Measurements from ENCODE around the gene CCNF.

Gene CCNF

GRCh38 chr16:2420035-2420434 lies 9.2 kb upstream of the CCNF start:
- TF ChIP-seq, protein P1, sequence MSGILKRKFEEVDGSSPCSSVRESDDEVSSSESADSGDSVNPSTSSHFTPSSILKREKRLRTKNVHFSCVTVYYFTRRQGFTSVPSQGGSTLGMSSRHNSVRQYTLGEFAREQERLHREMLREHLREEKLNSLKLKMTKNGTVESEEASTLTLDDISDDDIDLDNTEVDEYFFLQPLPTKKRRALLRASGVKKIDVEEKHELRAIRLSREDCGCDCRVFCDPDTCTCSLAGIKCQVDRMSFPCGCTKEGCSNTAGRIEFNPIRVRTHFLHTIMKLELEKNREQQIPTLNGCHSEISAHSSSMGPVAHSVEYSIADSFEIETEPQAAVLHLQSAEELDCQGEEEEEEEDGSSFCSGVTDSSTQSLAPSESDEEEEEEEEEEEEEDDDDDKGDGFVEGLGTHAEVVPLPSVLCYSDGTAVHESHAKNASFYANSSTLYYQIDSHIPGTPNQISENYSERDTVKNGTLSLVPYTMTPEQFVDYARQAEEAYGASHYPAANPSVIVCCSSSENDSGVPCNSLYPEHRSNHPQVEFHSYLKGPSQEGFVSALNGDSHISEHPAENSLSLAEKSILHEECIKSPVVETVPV (CRISPR knock-in tag; IDR thresholded peaks at IDR 0.05), result no peak
- TF ChIP-seq ARNTL (CRISPR knock-in tag; IDR thresholded peaks at IDR 0.05; ENCODE audit: borderline replicate concordance, low read depth) (no peak), OSR1 (CRISPR knock-in tag; IDR thresholded peaks at IDR 0.05) (no peak)
- TF ChIP-seq, protein P2, sequence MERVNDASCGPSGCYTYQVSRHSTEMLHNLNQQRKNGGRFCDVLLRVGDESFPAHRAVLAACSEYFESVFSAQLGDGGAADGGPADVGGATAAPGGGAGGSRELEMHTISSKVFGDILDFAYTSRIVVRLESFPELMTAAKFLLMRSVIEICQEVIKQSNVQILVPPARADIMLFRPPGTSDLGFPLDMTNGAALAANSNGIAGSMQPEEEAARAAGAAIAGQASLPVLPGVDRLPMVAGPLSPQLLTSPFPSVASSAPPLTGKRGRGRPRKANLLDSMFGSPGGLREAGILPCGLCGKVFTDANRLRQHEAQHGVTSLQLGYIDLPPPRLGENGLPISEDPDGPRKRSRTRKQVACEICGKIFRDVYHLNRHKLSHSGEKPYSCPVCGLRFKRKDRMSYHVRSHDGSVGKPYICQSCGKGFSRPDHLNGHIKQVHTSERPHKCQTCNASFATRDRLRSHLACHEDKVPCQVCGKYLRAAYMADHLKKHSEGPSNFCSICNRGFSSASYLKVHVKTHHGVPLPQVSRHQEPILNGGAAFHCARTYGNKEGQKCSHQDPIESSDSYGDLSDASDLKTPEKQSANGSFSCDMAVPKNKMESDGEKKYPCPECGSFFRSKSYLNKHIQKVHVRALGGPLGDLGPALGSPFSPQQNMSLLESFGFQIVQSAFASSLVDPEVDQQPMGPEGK (CRISPR knock-in tag; IDR thresholded peaks at IDR 0.05; ENCODE audit: borderline replicate concordance), result no peak
- ATAC-seq, result no peak

- ATAC-seq, result no peak
- TF ChIP-seq, protein P3, sequence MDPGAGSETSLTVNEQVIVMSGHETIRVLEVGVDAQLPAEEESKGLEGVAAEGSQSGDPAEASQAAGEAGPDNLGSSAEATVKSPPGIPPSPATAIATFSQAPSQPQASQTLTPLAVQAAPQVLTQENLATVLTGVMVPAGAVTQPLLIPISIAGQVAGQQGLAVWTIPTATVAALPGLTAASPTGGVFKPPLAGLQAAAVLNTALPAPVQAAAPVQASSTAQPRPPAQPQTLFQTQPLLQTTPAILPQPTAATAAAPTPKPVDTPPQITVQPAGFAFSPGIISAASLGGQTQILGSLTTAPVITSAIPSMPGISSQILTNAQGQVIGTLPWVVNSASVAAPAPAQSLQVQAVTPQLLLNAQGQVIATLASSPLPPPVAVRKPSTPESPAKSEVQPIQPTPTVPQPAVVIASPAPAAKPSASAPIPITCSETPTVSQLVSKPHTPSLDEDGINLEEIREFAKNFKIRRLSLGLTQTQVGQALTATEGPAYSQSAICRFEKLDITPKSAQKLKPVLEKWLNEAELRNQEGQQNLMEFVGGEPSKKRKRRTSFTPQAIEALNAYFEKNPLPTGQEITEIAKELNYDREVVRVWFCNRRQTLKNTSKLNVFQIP (CRISPR knock-in tag; IDR thresholded peaks at IDR 0.05; ENCODE audit: borderline replicate concordance, low read depth), result no peak
- no peak for TF ChIP-seq TOX (CRISPR knock-in tag; IDR thresholded peaks at IDR 0.05; ENCODE audit: borderline replicate concordance)
- TF ChIP-seq GLIS3 (CRISPR knock-in tag; IDR thresholded peaks at IDR 0.05), result no peak
- TF ChIP-seq ZC3H10 (CRISPR knock-in tag; IDR thresholded peaks at IDR 0.05), result no peak
- no peak for TF ChIP-seq ZNF70 (CRISPR knock-in tag; IDR thresholded peaks at IDR 0.05)
- no peak for TF ChIP-seq ZNF565 (CRISPR knock-in tag; conservative IDR thresholded peaks at IDR 0.05; ENCODE audit: low read depth)
These were observed 7.0 kb upstream of the CCNF start for GRCh38 chr16:2422123-2422867.

DNA sequence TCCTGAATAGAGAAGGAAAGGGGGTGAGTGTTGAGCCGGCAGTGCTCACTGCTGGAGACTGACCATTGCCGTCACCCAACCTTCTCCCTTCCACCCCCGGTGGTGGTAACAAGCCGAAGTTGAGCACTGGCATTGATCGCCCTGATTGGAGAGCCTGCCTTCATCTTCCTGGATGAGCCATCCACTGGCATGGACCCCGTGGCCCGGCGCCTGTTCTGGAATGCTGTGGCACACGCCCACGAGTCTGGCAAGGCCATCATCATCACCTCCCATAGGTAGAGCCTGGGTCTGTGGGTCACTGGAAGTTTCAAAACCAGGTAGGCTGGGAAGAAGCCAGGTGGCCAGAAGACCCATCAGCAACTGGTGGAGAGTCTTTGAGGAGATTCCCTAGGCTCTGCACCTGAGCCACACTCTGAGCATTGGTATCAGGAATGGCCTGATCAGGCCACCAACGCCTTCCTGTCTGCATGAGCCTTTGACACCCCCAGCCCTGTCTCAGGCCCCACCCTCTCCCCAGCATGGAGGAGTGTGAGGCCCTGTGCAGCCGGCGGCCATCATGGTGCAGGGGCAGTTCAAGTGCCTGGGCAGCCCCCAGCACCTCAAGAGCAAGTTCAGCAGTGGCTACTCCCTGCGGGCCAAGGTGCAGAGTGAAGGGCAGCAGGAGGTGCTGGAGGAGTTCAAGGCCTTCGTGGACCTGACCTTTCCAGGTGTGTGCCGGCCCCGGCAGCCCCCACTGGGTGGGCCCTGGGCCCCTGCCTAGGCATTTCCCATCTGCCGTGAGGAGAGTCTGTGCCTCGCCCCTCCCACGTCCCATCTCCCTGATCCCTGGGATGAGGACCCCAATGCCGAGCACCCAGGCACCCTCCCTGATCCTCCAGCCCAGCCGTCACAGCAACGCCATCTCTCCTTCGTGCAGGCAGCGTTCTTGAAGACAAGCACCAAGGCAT lies 4.9 kb upstream of the CCNF start:
- no peak for ATAC-seq
- TF ChIP-seq SNAI2 (CRISPR knock-in tag; IDR thresholded peaks at IDR 0.05), result no peak

GRCh38 chr16:2425008-2425518 lies 4.2 kb upstream of the CCNF start:
- TF ChIP-seq ZFP3 (CRISPR knock-in tag; IDR thresholded peaks at IDR 0.05), result no peak
- TF ChIP-seq PPARA (CRISPR knock-in tag; IDR thresholded peaks at IDR 0.05; ENCODE audit: borderline replicate concordance), result no peak
- no peak for TF ChIP-seq RARB (CRISPR knock-in tag; IDR thresholded peaks at IDR 0.05)
- no peak for TF ChIP-seq OSR1 (CRISPR knock-in tag; IDR thresholded peaks at IDR 0.05)
- TF ChIP-seq ESRRG (CRISPR knock-in tag; IDR thresholded peaks at IDR 0.05), result no peak
- no peak for ATAC-seq

- ATAC-seq, result no peak
- TF ChIP-seq CSDC2 (CRISPR knock-in tag; IDR thresholded peaks at IDR 0.05) (no peak), PPARA (CRISPR knock-in tag; IDR thresholded peaks at IDR 0.05; ENCODE audit: borderline replicate concordance) (no peak), ZNF70 (CRISPR knock-in tag; IDR thresholded peaks at IDR 0.05) (no peak), CREB5 (CRISPR knock-in tag; IDR thresholded peaks at IDR 0.05; ENCODE audit: low read depth) (no peak), OSR1 (CRISPR knock-in tag; IDR thresholded peaks at IDR 0.05) (no peak), ARNTL (CRISPR knock-in tag; IDR thresholded peaks at IDR 0.05; ENCODE audit: borderline replicate concordance, low read depth) (no peak), TOX (CRISPR knock-in tag; IDR thresholded peaks at IDR 0.05; ENCODE audit: borderline replicate concordance) (no peak), ESRRG (CRISPR knock-in tag; IDR thresholded peaks at IDR 0.05) (no peak), ZC3H10 (CRISPR knock-in tag; IDR thresholded peaks at IDR 0.05) (no peak), RARB (CRISPR knock-in tag; IDR thresholded peaks at IDR 0.05) (no peak), ZFP30 (CRISPR knock-in tag; IDR thresholded peaks at IDR 0.05) (no peak), ZFP3 (CRISPR knock-in tag; IDR thresholded peaks at IDR 0.05) (no peak), TCF4 (CRISPR knock-in tag; IDR thresholded peaks at IDR 0.05; ENCODE audit: borderline replicate concordance) (no peak)
- TF ChIP-seq, protein P4, sequence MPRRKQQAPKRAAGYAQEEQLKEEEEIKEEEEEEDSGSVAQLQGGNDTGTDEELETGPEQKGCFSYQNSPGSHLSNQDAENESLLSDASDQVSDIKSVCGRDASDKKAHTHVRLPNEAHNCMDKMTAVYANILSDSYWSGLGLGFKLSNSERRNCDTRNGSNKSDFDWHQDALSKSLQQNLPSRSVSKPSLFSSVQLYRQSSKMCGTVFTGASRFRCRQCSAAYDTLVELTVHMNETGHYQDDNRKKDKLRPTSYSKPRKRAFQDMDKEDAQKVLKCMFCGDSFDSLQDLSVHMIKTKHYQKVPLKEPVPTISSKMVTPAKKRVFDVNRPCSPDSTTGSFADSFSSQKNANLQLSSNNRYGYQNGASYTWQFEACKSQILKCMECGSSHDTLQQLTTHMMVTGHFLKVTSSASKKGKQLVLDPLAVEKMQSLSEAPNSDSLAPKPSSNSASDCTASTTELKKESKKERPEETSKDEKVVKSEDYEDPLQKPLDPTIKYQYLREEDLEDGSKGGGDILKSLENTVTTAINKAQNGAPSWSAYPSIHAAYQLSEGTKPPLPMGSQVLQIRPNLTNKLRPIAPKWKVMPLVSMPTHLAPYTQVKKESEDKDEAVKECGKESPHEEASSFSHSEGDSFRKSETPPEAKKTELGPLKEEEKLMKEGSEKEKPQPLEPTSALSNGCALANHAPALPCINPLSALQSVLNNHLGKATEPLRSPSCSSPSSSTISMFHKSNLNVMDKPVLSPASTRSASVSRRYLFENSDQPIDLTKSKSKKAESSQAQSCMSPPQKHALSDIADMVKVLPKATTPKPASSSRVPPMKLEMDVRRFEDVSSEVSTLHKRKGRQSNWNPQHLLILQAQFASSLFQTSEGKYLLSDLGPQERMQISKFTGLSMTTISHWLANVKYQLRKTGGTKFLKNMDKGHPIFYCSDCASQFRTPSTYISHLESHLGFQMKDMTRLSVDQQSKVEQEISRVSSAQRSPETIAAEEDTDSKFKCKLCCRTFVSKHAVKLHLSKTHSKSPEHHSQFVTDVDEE (CRISPR knock-in tag; IDR thresholded peaks at IDR 0.05), result no peak
These were observed 3.3 kb upstream of the CCNF start for GRCh38 chr16:2425825-2426430.

All from SK-N-SH treated with all-trans-retinoic acid at 6 μM for 48 hours (cell line).